ENCODE data around the gene LOXL4.

Gene LOXL4

DNA sequence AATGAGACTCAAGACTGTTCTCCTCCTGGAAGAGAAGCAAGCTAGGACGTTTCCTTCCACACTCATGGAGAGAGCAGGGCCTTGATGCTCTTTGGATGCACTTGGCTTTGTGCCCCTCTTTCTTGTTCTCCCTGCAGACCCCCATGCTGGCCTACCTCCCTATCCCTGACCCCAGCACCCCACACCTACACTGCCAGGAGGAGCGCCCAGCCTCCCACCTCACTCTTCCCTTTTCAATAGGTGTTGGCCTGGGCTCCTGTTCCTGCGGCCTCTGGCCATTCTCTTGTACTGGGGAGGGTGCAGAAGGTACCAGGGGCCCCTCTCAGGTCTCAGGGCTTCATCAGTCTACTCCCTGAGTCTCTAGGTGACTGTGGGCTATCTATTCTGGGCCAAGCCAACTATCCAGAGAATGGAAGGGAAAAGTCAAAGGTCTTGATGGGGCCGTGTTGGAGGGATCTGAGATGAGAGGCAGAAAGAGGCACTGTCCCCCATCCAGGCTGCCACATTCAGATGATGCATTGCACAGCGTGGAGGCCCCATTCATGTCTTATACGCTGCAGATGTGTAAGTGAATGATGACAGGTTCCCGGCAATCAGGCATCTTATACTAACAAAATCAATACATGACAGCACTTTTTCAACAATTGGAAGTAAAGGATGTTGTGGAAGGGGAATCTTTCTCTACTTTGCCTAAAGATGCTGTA, 32.7 kb upstream of the LOXL4 start:
- TF ChIP-seq, protein P1, sequence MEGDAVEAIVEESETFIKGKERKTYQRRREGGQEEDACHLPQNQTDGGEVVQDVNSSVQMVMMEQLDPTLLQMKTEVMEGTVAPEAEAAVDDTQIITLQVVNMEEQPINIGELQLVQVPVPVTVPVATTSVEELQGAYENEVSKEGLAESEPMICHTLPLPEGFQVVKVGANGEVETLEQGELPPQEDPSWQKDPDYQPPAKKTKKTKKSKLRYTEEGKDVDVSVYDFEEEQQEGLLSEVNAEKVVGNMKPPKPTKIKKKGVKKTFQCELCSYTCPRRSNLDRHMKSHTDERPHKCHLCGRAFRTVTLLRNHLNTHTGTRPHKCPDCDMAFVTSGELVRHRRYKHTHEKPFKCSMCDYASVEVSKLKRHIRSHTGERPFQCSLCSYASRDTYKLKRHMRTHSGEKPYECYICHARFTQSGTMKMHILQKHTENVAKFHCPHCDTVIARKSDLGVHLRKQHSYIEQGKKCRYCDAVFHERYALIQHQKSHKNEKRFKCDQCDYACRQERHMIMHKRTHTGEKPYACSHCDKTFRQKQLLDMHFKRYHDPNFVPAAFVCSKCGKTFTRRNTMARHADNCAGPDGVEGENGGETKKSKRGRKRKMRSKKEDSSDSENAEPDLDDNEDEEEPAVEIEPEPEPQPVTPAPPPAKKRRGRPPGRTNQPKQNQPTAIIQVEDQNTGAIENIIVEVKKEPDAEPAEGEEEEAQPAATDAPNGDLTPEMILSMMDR (IDR thresholded peaks at IDR 0.05; ENCODE audit: unreplicated experiment in 3 of 3), result no peak
- H3K36me3 Mint-ChIP-seq (ENCODE audit: low read depth), result no peaks in the 10 kb centered on the region
- no peak overlapping the region for H3K27ac Mint-ChIP-seq
- H3K27me3 Mint-ChIP-seq (ENCODE audit: low read depth), result peaks cover 15% of the 10 kb centered on the region
- H3K4me3 Mint-ChIP-seq, result no peak overlapping the region
- H3K9me3 Mint-ChIP-seq, result no peaks in the 10 kb centered on the region
- peaks cover 26% of the 10 kb centered on the region for H3K4me1 Mint-ChIP-seq

DNA sequence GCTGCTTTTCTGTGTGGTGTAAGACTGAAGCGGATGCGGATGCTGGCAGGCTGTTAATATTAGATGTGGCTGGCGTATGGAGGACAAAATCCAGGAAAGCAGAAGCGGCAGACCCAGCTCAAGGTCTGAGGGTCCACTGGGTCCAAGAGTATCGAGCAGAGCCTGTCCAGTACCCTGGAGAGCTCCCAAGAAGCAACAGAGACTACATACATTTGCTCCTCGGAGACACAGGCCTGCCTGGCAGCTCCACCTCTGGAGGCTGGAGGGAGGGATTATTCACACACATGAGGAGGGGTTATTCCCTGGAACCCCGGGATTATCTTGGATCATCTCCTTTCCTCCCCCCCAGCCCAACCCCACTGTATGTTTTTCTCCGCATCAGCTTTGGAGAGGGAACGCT, 31.3 kb upstream of the LOXL4 start:
- TF ChIP-seq, protein P1 (IDR thresholded peaks at IDR 0.05; ENCODE audit: unreplicated experiment in 3 of 3), result no peak
- Mint-ChIP-seq H3K4me3 (no peak overlapping the region), H3K27ac (no peak overlapping the region), H3K9me3 (no peaks in the 10 kb centered on the region), H3K36me3 (ENCODE audit: low read depth) (no peaks in the 10 kb centered on the region), H3K4me1 (peaks cover 30% of the 10 kb centered on the region), H3K27me3 (ENCODE audit: low read depth) (peaks cover 19% of the 10 kb centered on the region)

DNA sequence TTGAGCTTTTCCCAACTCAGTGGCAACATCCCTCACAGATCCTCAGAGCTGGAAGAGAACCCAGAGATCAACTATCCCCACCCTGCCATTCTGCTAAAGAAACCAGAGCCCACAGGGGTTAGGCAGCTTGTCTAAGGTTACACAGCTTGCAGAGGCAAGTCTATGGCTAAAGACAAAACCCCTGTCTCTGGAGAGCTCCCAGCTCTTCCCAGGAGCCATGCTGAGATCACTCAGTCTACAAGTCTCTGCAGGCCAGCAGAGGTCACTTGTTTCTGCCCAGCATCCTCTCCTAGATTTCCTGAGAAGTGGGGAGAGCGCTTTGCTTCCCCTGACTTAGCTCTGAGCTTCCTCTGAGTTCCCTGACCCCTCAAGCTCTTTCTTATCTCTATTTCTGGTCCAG, 28.5 kb upstream of the LOXL4 start:
- H3K27ac Mint-ChIP-seq, result peak overlapping the region in 1 of 3 experiments; percentile 49
- H3K36me3 Mint-ChIP-seq (ENCODE audit: low read depth), result no peaks in the 10 kb centered on the region
- peaks cover 35% of the 10 kb centered on the region for H3K4me1 Mint-ChIP-seq
- TF ChIP-seq, protein P1 (IDR thresholded peaks at IDR 0.05; ENCODE audit: unreplicated experiment in 3 of 3), result no peak
- no peaks in the 10 kb centered on the region for H3K9me3 Mint-ChIP-seq
- peak overlapping the region in 1 of 3 experiments; percentile 25 for H3K4me3 Mint-ChIP-seq
- peaks cover 10% of the 10 kb centered on the region for H3K27me3 Mint-ChIP-seq (ENCODE audit: low read depth)

DNA sequence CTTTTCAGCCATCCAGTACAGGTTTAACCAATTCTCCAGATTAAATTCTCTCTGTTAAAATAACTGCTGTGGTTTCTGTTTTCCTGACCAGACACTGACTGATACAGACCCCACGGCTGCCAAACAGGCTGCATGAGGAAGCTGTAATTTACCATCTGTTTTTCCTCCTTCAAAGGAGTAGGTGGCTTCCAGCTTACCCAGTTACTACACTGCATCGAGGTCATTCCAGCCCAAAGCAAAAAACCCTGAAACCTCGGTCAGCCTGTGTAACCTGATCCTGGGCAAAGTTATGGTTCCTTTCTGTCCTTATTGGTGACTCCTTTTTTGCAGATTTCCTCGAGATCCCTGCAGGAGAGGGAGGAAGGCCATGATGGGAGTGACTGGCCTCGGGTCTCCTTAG, 27.9 kb upstream of the LOXL4 start:
- peaks cover 35% of the 10 kb centered on the region for H3K4me1 Mint-ChIP-seq
- no peaks in the 10 kb centered on the region for H3K9me3 Mint-ChIP-seq
- H3K27me3 Mint-ChIP-seq (ENCODE audit: low read depth), result peaks cover 10% of the 10 kb centered on the region
- no peaks in the 10 kb centered on the region for H3K36me3 Mint-ChIP-seq (ENCODE audit: low read depth)
- TF ChIP-seq, protein P1 (IDR thresholded peaks at IDR 0.05; ENCODE audit: unreplicated experiment in 3 of 3), result no peak
- no peak overlapping the region for H3K4me3 Mint-ChIP-seq
- peak overlapping the region in 2 of 3 experiments; percentile 11 to 36 for H3K27ac Mint-ChIP-seq

DNA sequence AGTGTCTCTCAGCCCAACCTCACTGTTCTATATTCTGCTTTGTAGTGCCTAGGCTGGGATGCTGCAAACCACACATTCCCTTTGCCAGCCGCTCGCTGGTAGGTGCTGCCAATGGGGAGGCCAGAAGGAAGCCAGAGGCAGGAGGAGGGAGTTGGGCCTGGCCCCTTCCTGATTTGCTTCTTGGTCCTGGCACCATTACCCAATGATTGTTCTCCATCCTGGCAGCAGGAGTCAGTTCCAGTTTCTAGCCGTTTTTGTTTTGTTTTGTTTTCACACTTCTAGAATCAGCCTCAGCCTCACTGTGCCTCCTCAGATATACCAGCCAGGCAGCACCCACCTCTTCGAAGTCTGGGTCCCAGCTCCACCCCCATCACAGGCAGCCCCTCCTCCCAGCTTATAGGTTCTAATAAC, 27.4 kb upstream of the LOXL4 start:
- no peaks in the 10 kb centered on the region for H3K36me3 Mint-ChIP-seq (ENCODE audit: low read depth)
- TF ChIP-seq, protein P1 (IDR thresholded peaks at IDR 0.05; ENCODE audit: unreplicated experiment in 3 of 3), result no peak
- H3K4me3 Mint-ChIP-seq, result no peak overlapping the region
- peaks cover 35% of the 10 kb centered on the region for H3K4me1 Mint-ChIP-seq
- H3K27me3 Mint-ChIP-seq (ENCODE audit: low read depth), result peaks cover 10% of the 10 kb centered on the region
- no peaks in the 10 kb centered on the region for H3K9me3 Mint-ChIP-seq
- peak overlapping the region in 2 of 3 experiments; percentile 11 to 36 for H3K27ac Mint-ChIP-seq

DNA sequence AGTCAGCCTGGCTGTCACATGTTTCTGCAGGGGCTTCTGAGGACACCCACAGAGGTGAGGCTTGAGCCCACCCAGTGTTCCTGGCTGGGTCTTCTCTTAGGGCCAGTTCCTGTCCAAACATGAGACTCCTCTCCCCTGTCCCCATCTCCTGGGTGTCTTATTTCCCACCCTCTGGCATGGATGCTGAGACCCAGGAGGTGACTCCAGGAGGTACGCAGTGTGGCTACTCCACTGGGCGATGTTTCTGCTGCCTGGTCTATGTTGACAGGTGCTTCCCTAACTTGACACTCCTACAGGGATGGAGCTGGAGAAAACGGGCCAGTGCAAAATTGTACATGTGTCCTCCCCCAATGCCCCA, 26.3 kb upstream of the LOXL4 start:
- H3K36me3 Mint-ChIP-seq (ENCODE audit: low read depth), result no peaks in the 10 kb centered on the region
- no peak overlapping the region for H3K4me3 Mint-ChIP-seq
- H3K4me1 Mint-ChIP-seq, result peaks cover 35% of the 10 kb centered on the region
- H3K9me3 Mint-ChIP-seq, result no peaks in the 10 kb centered on the region
- no peak overlapping the region for H3K27ac Mint-ChIP-seq
- H3K27me3 Mint-ChIP-seq (ENCODE audit: low read depth), result peaks cover 10% of the 10 kb centered on the region
- TF ChIP-seq, protein P1 (IDR thresholded peaks at IDR 0.05; ENCODE audit: unreplicated experiment in 3 of 3), result no peak

Measured in nephron (organoid).